Pancreas (tissue), 10 donors: Measurements from ENCODE around the gene CNTN1. TPM values are rescaled to one million over a fixed set of nuclear protein-coding genes. Genes with fewer than 3 reads are reported as not detected.

ENCODE experiments used
- ATAC-seq, 4 donors: fragments of 200-7000 bp; cut with Tn5 transposase; one replicate each; pipeline versions ENCODE4 v1.8.0 to v1.9.1; 2020; ENCODE audit warnings: mild to moderate bottlenecking in 4 of 4, moderate library complexity in 4 of 4
- DNase-seq, 6 donors: peaks; one replicate each; pipeline ENCODE4 v3.0.0-alpha.2; 2020
- FAIRE-seq: peaks from 2 replicates; lab custom pipeline; 2012; peaks lifted over from hg19 to GRCh38; lab: Jason Lieb, UNC
- H3K27ac ChIP-seq, 4 donors: fragments of 200-600 bp; sonication (generic); 1 replicate in 3 of 4; 2 replicates in 1 of 4; pipeline versions ENCODE4 v1.5.0 to v1.8.0; 2020
- H3K27me3 ChIP-seq, 4 donors: fragments of 200-600 bp; one replicate each; pipeline ENCODE4 v1.8.0; 2021
- H3K36me3 ChIP-seq, 3 donors: fragments of 200-600 bp; sonication (generic) in 1 of 3; one replicate each; pipeline versions ENCODE4 v1.5.0 to v1.8.0; 2020 to 2021
- H3K4me1 ChIP-seq, 3 donors: fragments of 200-600 bp; one replicate each; pipeline ENCODE4 v1.8.0; 2021
- H3K4me3 ChIP-seq, 4 donors: fragments of 200-600 bp; sonication (generic) in 2 of 4; one replicate each; pipeline versions ENCODE4 v1.5.0 to v1.8.0; 2020 to 2021
- H3K9me3 ChIP-seq, 4 donors: fragments of 200-600 bp; one replicate each; pipeline ENCODE4 v1.8.0; 2021
- CTCF ChIP-seq, 4 donors: fragments of 200-600 bp; sonication (generic) in 3 of 4; IDR thresholded peaks; one replicate each; pipeline versions ENCODE4 v1.5.0 to v1.8.0; 2021; ENCODE audit warnings: antibody characterized with exemption in 4 of 4
- WGBS, 2 donors: extraction: QIAGEN DNeasy Blood & Tissue Kit; methylation state at CpG; one replicate each; pipeline ENCODE4 v1.1.7; 2013; 5-methylcytosine and 5-hydroxymethylcytosine counted together
- intact Hi-C, 3 donors: fragments of 100-400 bp; cut with DNase I; formaldehyde crosslinking; loops; one replicate each; pipeline versions ENCODE4 v1.11.1 to v1.14.2; 2022
- polyA plus RNA-seq, 2 donors: library from polyadenylated mRNA; stranded (reverse); fragments of 200-250 nt; gene quantifications; one replicate each; pipeline ENCODE4 v1.2.3, GENCODE V29; 2013
- total RNA-seq, 6 donors: library from RNA; stranded (reverse); fragmentation: NEBNext Ultra II Directional in 4 of 6; extraction: Animal tissue kit (Norgen Biotek cat#: 25700) in 4 of 6; gene quantifications; one replicate each; pipeline versions ENCODE4 v1.2.1 to v1.2.4, GENCODE V29; 2021 to 2023
- donor health status: healthy with polysubstance abuse.
- donor health status: DM: no; HTN: no; CAD: no; lungs with moderate emphysema.
- donor health status: DM: no; HTN: no; CAD: no.
- donor health status: control.
- donor health status: control.
- donor health status: Bipolar disorder and iron deficiency.
- donor health status: DM: yes; HTN: yes; CAD: no.
- donor health status: DM: no; HTN: no; CAD: no.
- donor health status: DM: no; HTN: no; CAD: no.
- donor health status: DM: yes; HTN: yes; CAD: no.

CNTN1 gene
- total and polyA plus RNA-seq, 8 donors = 1.4 to 13.9 (median 4.6) TPM

DNA sequence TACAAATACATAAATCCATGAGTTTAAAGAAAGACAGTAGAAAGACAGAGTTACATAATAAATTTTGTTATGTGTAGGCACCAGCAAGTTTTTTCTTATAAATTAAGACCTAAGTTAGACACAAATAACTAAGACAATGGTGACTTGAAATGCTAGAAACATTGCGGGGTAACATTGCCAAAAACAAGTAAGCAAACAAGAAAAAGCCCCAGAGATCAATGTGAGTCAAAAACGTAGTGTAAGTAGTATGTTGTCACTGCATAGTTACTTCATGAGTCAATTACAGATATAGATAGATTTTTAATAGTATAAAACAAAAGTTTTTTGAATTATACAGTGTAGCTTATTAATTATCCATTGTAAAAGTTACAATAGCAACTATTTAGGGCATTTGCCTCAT, 83.4 kb downstream of the CNTN1 start:
- WGBS, 2 donors = 43 to 50% methylated on average over 2 of the region's 2 CpGs
- no peak for DNase-seq
- TF ChIP-seq CTCF (IDR thresholded peaks at IDR 0.05) = no peak
- H3K27me3 ChIP-seq = no peaks in the 10 kb centered on the region
- no peak for FAIRE-seq
- intact Hi-C loops = no loop called here
- ATAC-seq = no peak
- H3K27ac ChIP-seq = no peak overlapping the region
- no peaks in the 10 kb centered on the region for H3K9me3 ChIP-seq
- H3K36me3 ChIP-seq = no peaks in the 10 kb centered on the region
- no peak overlapping the region for H3K4me3 ChIP-seq
- no peaks in the 10 kb centered on the region for H3K4me1 ChIP-seq

DNA sequence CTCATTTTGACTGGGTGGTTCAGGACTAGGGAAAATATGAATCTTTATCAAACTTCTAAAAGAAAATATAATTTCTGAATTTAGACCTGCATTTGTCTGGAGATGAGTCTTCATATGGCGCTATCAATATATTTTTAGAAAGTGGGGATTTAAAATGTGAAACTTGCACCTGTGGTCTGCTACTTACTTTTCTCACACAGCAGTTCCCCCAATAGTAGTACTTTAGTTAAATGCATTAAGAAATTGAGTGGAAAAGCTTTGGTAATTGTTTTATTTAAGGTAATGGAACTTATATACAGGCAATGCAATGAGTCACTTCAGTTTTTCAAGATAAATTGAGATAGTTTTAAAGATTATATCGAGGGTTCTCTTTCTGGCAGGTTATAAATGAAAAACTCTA, 91.9 kb downstream of the CNTN1 start:
- FAIRE-seq = no peak
- 66 to 77% methylated on average over 2 of the region's 2 CpGs for WGBS, 2 donors
- ATAC-seq = no peak

GRCh38 chr12:40788276-40788675, 96.0 kb downstream of the CNTN1 start:
- TF ChIP-seq CTCF (IDR thresholded peaks at IDR 0.05) = no peak
- Histone ChIP-seq H3K36me3 (no peaks in the 10 kb centered on the region), H3K27ac (no peak overlapping the region), H3K4me1 (no peaks in the 10 kb centered on the region), H3K27me3 (no peaks in the 10 kb centered on the region), H3K9me3 (no peaks in the 10 kb centered on the region), H3K4me3 (no peak overlapping the region)
- DNase-seq = no peak
- 39 to 40% methylated on average over 3 of the region's 3 CpGs for whole genome bisulfite sequencing, 2 donors
- intact Hi-C loops = no loop called here
- ATAC-seq = no peak
- no peak for FAIRE-seq

More for the DNA sequence above, 91.9 kb downstream of the CNTN1 start:
- no peaks in the 10 kb centered on the region for H3K27me3 ChIP-seq
- H3K9me3 ChIP-seq = no peaks in the 10 kb centered on the region
- intact Hi-C loops = no loop called here
- H3K27ac ChIP-seq = no peak overlapping the region
- TF ChIP-seq CTCF (IDR thresholded peaks at IDR 0.05) = no peak
- H3K4me3 ChIP-seq = no peak overlapping the region
- no peaks in the 10 kb centered on the region for H3K4me1 ChIP-seq
- no peaks in the 10 kb centered on the region for H3K36me3 ChIP-seq
- DNase-seq = no peak

DNA sequence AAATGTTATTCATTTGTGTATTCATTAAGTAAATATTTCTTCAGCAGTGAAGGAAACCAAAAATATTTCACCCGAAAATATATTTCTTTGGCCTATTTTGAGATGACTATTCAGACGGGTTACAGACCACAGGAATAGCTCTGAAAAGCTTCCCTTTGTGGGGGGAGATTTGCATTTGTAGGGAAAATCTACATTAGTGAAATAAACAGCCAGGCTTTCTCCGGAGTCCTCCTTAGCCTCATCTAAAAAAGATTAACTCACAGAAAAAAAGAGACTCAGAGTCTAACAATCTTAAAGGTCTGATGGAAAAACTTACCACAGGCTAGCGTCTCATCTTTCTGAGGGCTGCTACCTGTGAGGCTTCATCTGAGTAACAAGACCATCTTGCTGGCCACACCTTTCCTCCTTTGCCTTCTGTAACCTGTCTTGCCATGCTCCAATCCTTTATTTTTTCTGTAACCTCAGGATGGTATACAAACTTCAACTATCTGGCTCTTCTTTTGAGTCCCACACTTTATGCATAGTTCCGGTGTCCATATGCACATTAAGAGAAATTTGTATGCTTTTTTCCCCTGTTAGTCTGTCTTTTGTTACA, 100.7 kb downstream of the CNTN1 start:
- Histone ChIP-seq H3K36me3 (no peaks in the 10 kb centered on the region), H3K27ac (no peak overlapping the region), H3K4me1 (no peaks in the 10 kb centered on the region), H3K9me3 (no peaks in the 10 kb centered on the region), H3K27me3 (no peaks in the 10 kb centered on the region), H3K4me3 (no peak overlapping the region)
- TF ChIP-seq CTCF (IDR thresholded peaks at IDR 0.05) = no peak
- ATAC-seq = no peak
- no peak for DNase-seq
- 35 to 41% methylated on average over 5 of the region's 5 CpGs for WGBS, 2 donors
- FAIRE-seq = no peak
- intact Hi-C loops = no loop called here

- Histone ChIP-seq H3K27me3 (no peaks in the 10 kb centered on the region), H3K27ac (no peak overlapping the region), H3K9me3 (no peaks in the 10 kb centered on the region), H3K4me1 (no peaks in the 10 kb centered on the region), H3K36me3 (no peaks in the 10 kb centered on the region), H3K4me3 (no peak overlapping the region)
- FAIRE-seq (no peak), DNase-seq (no peak), ATAC-seq (no peak)
- 44 to 70% methylated on average over 1 of the region's 1 CpG for WGBS, 2 donors
- intact Hi-C loops = no loop called here
- no peak for TF ChIP-seq CTCF (IDR thresholded peaks at IDR 0.05)
These were observed 101.2 kb downstream of the CNTN1 start for GRCh38 chr12:40793471-40793870.
